Keratinocyte (primary cell): ENCODE data around the gene THRB. TPM values are rescaled to one million over a fixed set of nuclear protein-coding genes. Genes with fewer than 3 reads are reported as not detected.

Experiments used
- DNase-seq: peaks from one replicate; pipeline ENCODE4 v3.0.0-alpha.2; 2011; ENCODE audit warnings: low read depth, missing footprints, low spot score
- FAIRE-seq: peaks from 2 replicates; lab custom pipeline; 2011; peaks lifted over from hg19 to GRCh38; lab: Jason Lieb, UNC
- H2AFZ ChIP-seq: 2 replicates; pipeline ENCODE4 v1.6.0; 2012; ENCODE audit warnings: low read length, control low read depth, inconsistent platforms; ENCODE audit not compliant: control insufficient read depth
- H3K27ac ChIP-seq: 2 replicates; pipeline ENCODE4 v1.5.1; 2011; ENCODE audit warnings: low read length; ENCODE audit not compliant: control insufficient read depth, insufficient read depth
- H3K27me3 ChIP-seq: 3 replicates; pipeline ENCODE4 v1.6.0; 2011; ENCODE audit warnings: low read length; ENCODE audit not compliant: control insufficient read depth, insufficient read depth; ENCODE audit errors: extremely low read depth
- H3K36me3 ChIP-seq, 2 experiments: 2 replicates in 1 of 2; 3 replicates in 1 of 2; pipeline ENCODE4 v1.5.1; 2011; ENCODE audit warnings: low read length in 2 of 2, mild to moderate bottlenecking in 1 of 2; ENCODE audit not compliant: control insufficient read depth in 2 of 2, insufficient read depth in 2 of 2; ENCODE audit errors: extremely low read depth in 1 of 2
- H3K4me1 ChIP-seq: 3 replicates; pipeline ENCODE4 v1.5.1; 2011; ENCODE audit warnings: low read length; ENCODE audit not compliant: control insufficient read depth, insufficient read depth; ENCODE audit errors: extremely low read depth
- H3K4me2 ChIP-seq: 3 replicates; pipeline ENCODE4 v1.6.0; 2011; ENCODE audit warnings: low read depth, low read length; ENCODE audit not compliant: control insufficient read depth, insufficient read depth; ENCODE audit errors: extremely low read depth
- H3K4me3 ChIP-seq, 3 experiments: fragments of 200-600 bp in 1 of 3; sonication (generic) in 1 of 3; 2 replicates in 2 of 3; 3 replicates in 1 of 3; pipeline ENCODE4 v1.5.1; 2011 to 2016; ENCODE audit warnings: low read length in 3 of 3, mild to moderate bottlenecking in 3 of 3, control low read depth in 2 of 3, inconsistent platforms in 1 of 3, low read depth in 1 of 3, mixed read lengths in 1 of 3, mixed run types in 1 of 3, moderate library complexity in 1 of 3; ENCODE audit not compliant: control insufficient read depth in 2 of 3, insufficient read depth in 2 of 3; ENCODE audit errors: extremely low read depth in 1 of 3
- H3K79me2 ChIP-seq: 2 replicates; pipeline ENCODE4 v1.6.0; 2012; ENCODE audit warnings: low read length; ENCODE audit not compliant: control insufficient read depth, insufficient read depth
- H3K9ac ChIP-seq: 3 replicates; pipeline ENCODE4 v1.6.0; 2011; ENCODE audit warnings: low read length; ENCODE audit not compliant: control insufficient read depth, insufficient read depth; ENCODE audit errors: extremely low read depth
- H3K9me1 ChIP-seq: 3 replicates; pipeline ENCODE4 v1.6.0; 2011; ENCODE audit warnings: low read length; ENCODE audit not compliant: control insufficient read depth, insufficient read depth; ENCODE audit errors: extremely low read depth
- H3K9me3 ChIP-seq: 2 replicates; pipeline ENCODE4 v1.5.1; 2012; ENCODE audit warnings: low read depth, low read length; ENCODE audit not compliant: control insufficient read depth
- H4K20me1 ChIP-seq: 3 replicates; pipeline ENCODE4 v1.6.0; 2011; ENCODE audit warnings: low read length; ENCODE audit not compliant: control insufficient read depth, insufficient read depth; ENCODE audit errors: extremely low read depth
- EZH2 ChIP-seq: IDR thresholded peaks from one replicate; pipeline ENCODE4 v1.6.1; 2012; ENCODE audit warnings: inconsistent platforms, mild to moderate bottlenecking, low read length, moderate library complexity
- dilution Hi-C: fragments of 300-500 bp; cut with MboI; formaldehyde crosslinking; loops from one replicate; pipeline ENCODE4 v1.7.0; 2020; ENCODE audit warnings: low sequenced_read_pairs; ENCODE audit not compliant: extremely low pct_ligation_motif_present
- polyA plus RNA-seq, 5 experiments: library from polyadenylated mRNA; depleted of rRNA in 3 of 5; stranded (reverse) in 3 of 5; stranded (forward) in 1 of 5; unstranded in 1 of 5; fragments of >200 nt; gene quantifications; 1 replicate in 1 of 5; 2 replicates in 3 of 5; 3 replicates in 1 of 5; pipeline versions ENCODE4 v1.2.1 to v1.2.3, GENCODE V29; 2011 to 2012; ENCODE audit warnings: missing spikeins in 2 of 5, low read depth in 1 of 5, low replicate concordance in 1 of 5
- TF ChIP-seq, protein P1 (sequence below), 3 experiments: IDR thresholded peaks in 1 of 3; conservative IDR thresholded peaks in 1 of 3; optimal IDR thresholded peaks in 1 of 3; 2 replicates in 2 of 3; 3 replicates in 1 of 3; pipeline versions ENCODE3 to v1.5.1; 2011; ENCODE audit warnings: low read length in 3 of 3, mild to moderate bottlenecking in 3 of 3, moderate library complexity in 2 of 3, control low read depth in 1 of 3, inconsistent platforms in 1 of 3; ENCODE audit not compliant: insufficient read depth in 2 of 3; ENCODE audit errors: extremely low read depth in 1 of 3

Gene THRB
- polyA plus RNA-seq, 1 donor (not counting 4 experiments of a cell fraction or from before 2014, with no cell fraction given) = 2.6 TPM

DNA sequence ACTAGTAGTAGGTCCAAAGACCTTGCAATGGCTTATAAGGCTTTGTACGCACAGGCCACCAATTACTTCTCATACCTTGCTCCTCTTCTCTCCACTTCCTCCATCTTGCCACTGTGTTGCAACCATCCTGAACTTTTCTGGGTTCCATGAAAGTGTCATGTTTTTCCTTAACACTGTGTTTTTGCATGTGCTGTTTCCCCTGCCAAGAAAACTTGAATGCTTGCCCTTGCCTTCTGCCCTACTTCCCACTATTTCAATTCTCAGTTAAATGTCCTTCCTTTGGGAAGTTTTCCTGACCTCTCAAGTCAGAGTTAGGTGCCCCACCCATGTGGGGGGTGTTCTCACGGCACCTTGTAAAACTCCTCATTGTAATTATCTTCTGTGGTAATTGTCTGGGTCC, 182.8 kb downstream of the THRB start:
- no peak overlapping the region for H3K27ac ChIP-seq
- TF ChIP-seq, protein P1, sequence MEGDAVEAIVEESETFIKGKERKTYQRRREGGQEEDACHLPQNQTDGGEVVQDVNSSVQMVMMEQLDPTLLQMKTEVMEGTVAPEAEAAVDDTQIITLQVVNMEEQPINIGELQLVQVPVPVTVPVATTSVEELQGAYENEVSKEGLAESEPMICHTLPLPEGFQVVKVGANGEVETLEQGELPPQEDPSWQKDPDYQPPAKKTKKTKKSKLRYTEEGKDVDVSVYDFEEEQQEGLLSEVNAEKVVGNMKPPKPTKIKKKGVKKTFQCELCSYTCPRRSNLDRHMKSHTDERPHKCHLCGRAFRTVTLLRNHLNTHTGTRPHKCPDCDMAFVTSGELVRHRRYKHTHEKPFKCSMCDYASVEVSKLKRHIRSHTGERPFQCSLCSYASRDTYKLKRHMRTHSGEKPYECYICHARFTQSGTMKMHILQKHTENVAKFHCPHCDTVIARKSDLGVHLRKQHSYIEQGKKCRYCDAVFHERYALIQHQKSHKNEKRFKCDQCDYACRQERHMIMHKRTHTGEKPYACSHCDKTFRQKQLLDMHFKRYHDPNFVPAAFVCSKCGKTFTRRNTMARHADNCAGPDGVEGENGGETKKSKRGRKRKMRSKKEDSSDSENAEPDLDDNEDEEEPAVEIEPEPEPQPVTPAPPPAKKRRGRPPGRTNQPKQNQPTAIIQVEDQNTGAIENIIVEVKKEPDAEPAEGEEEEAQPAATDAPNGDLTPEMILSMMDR (optimal IDR thresholded peaks at IDR 0.05 in 1 of 3, IDR thresholded peaks at IDR 0.05 in 1 of 3, conservative IDR thresholded peaks at IDR 0.05 in 1 of 3; ENCODE audit: extremely low read depth in 1 of 3, insufficient read depth in 2 of 3, low read length in 3 of 3) = no peak
- no peak for TF ChIP-seq EZH2
- FAIRE-seq (no peak), DNase-seq (no peak)
- dilution Hi-C loops = no loop called here
- H4K20me1 ChIP-seq = no peaks in the 10 kb centered on the region
- peaks cover 6% of the 10 kb centered on the region for H3K4me1 ChIP-seq
- no peaks in the 10 kb centered on the region for H3K9me1 ChIP-seq
- H3K4me3 ChIP-seq = no peak overlapping the region
- no peak overlapping the region for H3K4me2 ChIP-seq
- no peaks in the 10 kb centered on the region for H3K9me3 ChIP-seq
- no peaks in the 10 kb centered on the region for H3K27me3 ChIP-seq
- no peak overlapping the region for H2AFZ ChIP-seq
- H3K36me3 ChIP-seq = no peaks in the 10 kb centered on the region
- no peaks in the 10 kb centered on the region for H3K79me2 ChIP-seq
- H3K9ac ChIP-seq = no peak overlapping the region

DNA sequence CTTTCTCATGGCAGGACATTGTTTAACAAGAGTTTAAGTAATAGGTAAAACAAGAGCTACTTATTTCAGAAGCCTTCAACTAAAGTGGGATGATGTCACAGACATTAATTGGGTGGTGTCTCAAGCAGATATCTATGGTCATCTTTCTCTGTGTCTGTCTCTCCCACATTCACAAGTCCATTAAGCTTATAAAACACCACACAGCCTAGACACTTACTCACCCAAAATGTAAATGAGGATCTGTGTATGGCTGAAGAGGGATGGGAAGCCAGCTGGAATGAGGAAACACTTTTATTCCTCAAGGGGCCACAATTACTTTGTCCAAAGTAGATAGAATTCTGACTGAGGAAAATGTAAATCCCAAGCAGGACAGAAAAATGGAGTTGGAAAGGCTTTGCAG, 183.8 kb downstream of the THRB start:
- H3K9me3 ChIP-seq = no peaks in the 10 kb centered on the region
- H3K9me1 ChIP-seq = no peaks in the 10 kb centered on the region
- no peaks in the 10 kb centered on the region for H4K20me1 ChIP-seq
- no peaks in the 10 kb centered on the region for H3K79me2 ChIP-seq
- no peak for FAIRE-seq
- DNase-seq = no peak
- no peaks in the 10 kb centered on the region for H3K36me3 ChIP-seq
- H3K4me1 ChIP-seq = no peaks in the 10 kb centered on the region
- H3K4me2 ChIP-seq = no peak overlapping the region
- TF ChIP-seq EZH2 = no peak
- TF ChIP-seq, protein P1 (optimal IDR thresholded peaks at IDR 0.05 in 1 of 3, IDR thresholded peaks at IDR 0.05 in 1 of 3, conservative IDR thresholded peaks at IDR 0.05 in 1 of 3; ENCODE audit: extremely low read depth in 1 of 3, insufficient read depth in 2 of 3, low read length in 3 of 3) = no peak
- no peak overlapping the region for H2AFZ ChIP-seq
- no peak overlapping the region for H3K4me3 ChIP-seq
- H3K27me3 ChIP-seq = no peaks in the 10 kb centered on the region
- no peak overlapping the region for H3K27ac ChIP-seq
- dilution Hi-C loops = no loop called here
- no peak overlapping the region for H3K9ac ChIP-seq
